ENCODE results near the gene DHRS3.

Gene DHRS3

DNA sequence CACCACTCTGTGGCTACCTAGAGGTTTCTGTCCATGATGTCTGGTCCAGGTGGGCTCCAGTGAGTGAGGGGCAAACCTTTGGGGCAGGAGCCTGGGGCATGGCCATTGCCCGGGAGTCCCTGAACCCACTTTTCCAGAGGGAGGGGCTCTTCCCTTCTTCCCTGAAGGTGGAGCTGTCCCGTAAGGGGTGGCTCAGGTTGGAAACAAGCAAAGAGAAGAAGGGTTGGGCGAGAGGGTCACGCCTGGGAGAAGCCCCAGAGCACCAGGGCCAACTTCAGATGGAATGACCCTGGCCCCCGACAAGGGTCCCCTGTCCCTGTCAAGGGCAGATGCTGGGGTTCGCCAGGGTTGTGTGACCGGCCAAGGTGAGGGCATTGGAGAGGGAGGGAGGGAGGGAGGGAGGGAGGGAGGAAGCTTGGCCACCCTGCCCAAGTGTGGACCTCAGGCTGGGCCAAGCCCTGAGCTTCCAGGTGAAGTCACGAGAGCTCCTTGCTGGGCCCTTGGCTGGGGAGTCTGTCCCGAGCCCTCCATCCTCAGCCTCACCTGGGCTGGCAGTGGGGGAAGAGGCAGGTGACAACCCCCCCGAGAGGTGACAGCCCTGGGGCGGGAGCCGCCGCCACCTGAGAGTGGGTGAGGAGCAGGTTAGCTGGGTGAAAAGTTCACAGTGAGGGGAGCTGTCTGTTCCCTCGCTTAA is 69.6 kb downstream of the DHRS3 start:
- TF ChIP-seq POLR2AphosphoS5 (IDR thresholded peaks at IDR 0.05; ENCODE audit: borderline replicate concordance, low read depth, low read length) (no peak), EZH2 (IDR thresholded peaks at IDR 0.05) (no peak), FOXP2 (optimal IDR thresholded peaks at IDR 0.05; ENCODE audit: control extremely low read depth, extremely low read length, insufficient read depth) (no peak)
- no peak for DNase-seq (ENCODE audit: low read depth, low spot score)
- H3K9ac ChIP-seq (ENCODE audit: insufficient read length): no peak overlapping the region
- H3K36me3 ChIP-seq (ENCODE audit: insufficient read depth, low read length): no peaks in the 10 kb centered on the region
- no peak overlapping the region for H3K27ac ChIP-seq
- H3K4me3 ChIP-seq: no peak overlapping the region
- H3K9me3 ChIP-seq (ENCODE audit: low read depth, low read length): no peaks in the 10 kb centered on the region

DNA sequence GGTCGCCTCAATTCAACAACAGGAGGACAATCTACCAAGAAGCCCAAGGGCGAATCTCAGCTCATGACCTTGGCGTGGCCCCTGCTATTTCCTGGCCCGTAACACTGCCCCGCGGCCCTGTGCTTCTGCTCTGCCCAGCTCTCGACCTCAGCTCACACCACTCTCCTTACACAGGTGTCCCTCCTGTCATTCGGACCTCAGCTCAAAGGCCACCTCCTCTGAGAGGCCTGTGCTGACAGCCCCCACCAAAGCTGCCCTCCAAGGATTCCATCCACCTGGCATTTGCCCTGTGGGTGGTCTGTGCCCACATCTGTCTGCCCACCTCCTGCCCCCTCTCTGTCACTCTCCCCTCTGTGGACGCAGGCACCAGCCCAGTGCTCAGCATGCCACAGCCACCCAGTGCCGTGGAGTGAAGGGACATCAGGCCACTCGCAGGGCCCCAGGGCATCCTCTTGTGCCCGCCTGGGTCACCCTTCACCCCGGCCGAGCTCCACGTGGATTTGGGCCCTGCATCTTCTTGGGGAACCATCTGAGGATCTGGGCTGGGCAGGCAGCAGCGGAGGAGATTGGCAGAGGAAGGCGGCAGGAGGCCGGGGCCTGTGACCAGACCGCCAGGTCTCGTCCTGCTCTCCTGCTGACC is 70.3 kb downstream of the DHRS3 start:
- Histone ChIP-seq H3K4me3 (no peak overlapping the region), H3K27ac (no peak overlapping the region), H3K9me3 (ENCODE audit: low read depth, low read length) (no peaks in the 10 kb centered on the region), H3K36me3 (ENCODE audit: insufficient read depth, low read length) (no peaks in the 10 kb centered on the region), H3K9ac (ENCODE audit: insufficient read length) (no peak overlapping the region)
- TF ChIP-seq POLR2AphosphoS5 (IDR thresholded peaks at IDR 0.05; ENCODE audit: borderline replicate concordance, low read depth, low read length): no peak
- no peak for TF ChIP-seq FOXP2 (optimal IDR thresholded peaks at IDR 0.05; ENCODE audit: control extremely low read depth, extremely low read length, insufficient read depth)
- TF ChIP-seq EZH2 (IDR thresholded peaks at IDR 0.05): no peak
- DNase-seq (ENCODE audit: low read depth, low spot score): no peak

DNA sequence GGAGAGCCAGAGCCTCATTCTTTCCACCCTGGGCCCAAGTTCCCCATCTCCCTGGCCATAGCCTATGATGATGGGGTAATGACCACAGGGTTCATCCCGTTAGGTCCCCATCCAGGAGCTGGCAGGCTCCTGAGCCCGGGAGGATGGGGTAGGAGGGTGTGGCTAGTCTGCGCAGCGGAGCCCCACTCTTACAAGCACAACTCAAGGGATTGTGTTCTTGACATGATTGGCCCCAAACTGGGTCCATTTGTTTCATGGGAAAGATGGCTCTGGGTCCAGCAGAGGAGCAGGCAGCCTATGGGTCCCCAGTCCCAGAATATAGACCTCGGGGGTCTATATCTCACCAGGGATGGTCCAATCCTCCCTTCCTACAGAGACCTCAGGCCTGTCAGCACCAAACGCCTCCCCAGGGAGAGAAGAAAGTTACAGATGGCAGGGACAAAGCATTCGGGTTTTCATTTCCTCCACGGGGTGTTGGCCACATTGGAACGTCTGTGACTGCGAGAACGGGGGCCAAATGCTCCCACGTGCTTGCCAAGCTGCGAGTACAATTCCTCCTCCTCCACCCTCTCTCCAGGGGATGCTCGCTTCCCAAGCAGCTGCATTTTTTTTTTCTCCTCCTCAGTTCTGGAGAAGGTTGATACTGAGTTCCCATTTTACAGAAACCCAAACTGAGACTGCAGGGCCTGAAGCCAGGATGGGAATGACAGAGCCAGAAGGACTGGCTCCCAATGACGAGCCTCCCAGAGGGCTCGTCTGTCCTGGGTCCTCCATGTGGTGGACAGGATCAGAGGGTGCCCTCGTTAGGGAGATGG is 71.0 kb downstream of the DHRS3 start:
- Histone ChIP-seq H3K27ac (no peak overlapping the region), H3K9ac (ENCODE audit: insufficient read length) (no peak overlapping the region), H3K36me3 (ENCODE audit: insufficient read depth, low read length) (no peaks in the 10 kb centered on the region), H3K9me3 (ENCODE audit: low read depth, low read length) (no peaks in the 10 kb centered on the region), H3K4me3 (no peak overlapping the region)
- no peak for DNase-seq (ENCODE audit: low read depth, low spot score)
- TF ChIP-seq POLR2AphosphoS5 (IDR thresholded peaks at IDR 0.05; ENCODE audit: borderline replicate concordance, low read depth, low read length) (no peak), FOXP2 (optimal IDR thresholded peaks at IDR 0.05; ENCODE audit: control extremely low read depth, extremely low read length, insufficient read depth) (no peak), EZH2 (IDR thresholded peaks at IDR 0.05) (no peak)

DNA sequence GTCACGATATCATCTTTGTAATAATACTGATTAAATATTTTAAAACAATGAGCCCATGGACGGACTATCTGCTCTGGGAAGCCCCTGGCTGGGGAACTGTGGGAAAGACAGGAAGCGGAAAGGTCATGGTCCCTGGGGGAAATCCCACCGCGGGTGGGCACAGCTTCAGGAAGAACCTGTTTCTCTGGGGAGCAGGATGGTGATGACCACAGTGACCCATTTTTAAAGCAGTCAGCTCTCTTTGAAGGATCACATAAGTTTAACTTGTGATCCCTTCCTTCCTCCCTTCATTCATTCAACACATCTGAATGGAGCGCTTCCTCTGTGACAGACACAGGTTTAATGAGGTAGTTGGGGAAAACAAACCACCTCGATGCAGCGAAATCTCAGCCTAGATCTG is 73.0 kb downstream of the DHRS3 start:
- Histone ChIP-seq H3K9me3 (ENCODE audit: low read depth, low read length) (no peaks in the 10 kb centered on the region), H3K4me3 (no peak overlapping the region), H3K36me3 (ENCODE audit: insufficient read depth, low read length) (no peaks in the 10 kb centered on the region), H3K27ac (no peak overlapping the region), H3K9ac (ENCODE audit: insufficient read length) (no peak overlapping the region)
- no peak for DNase-seq (ENCODE audit: low read depth, low spot score)
- no peak for TF ChIP-seq POLR2AphosphoS5 (IDR thresholded peaks at IDR 0.05; ENCODE audit: borderline replicate concordance, low read depth, low read length)
- no peak for TF ChIP-seq FOXP2 (optimal IDR thresholded peaks at IDR 0.05; ENCODE audit: control extremely low read depth, extremely low read length, insufficient read depth)
- TF ChIP-seq EZH2 (IDR thresholded peaks at IDR 0.05): no peak

GRCh38 chr1:12544357-12544756 is 73.7 kb downstream of the DHRS3 start:
- no peak overlapping the region for H3K27ac ChIP-seq
- TF ChIP-seq FOXP2 (optimal IDR thresholded peaks at IDR 0.05; ENCODE audit: control extremely low read depth, extremely low read length, insufficient read depth) (no peak), POLR2AphosphoS5 (IDR thresholded peaks at IDR 0.05; ENCODE audit: borderline replicate concordance, low read depth, low read length) (no peak)
- no peak overlapping the region for H3K4me3 ChIP-seq
- no peaks in the 10 kb centered on the region for H3K9me3 ChIP-seq (ENCODE audit: low read depth, low read length)
- no peak overlapping the region for H3K9ac ChIP-seq (ENCODE audit: insufficient read length)
- no peak for DNase-seq (ENCODE audit: low read depth, low spot score)
- no peaks in the 10 kb centered on the region for H3K36me3 ChIP-seq (ENCODE audit: insufficient read depth, low read length)

GRCh38 chr1:12543740-12544154 is 74.3 kb downstream of the DHRS3 start:
- TF ChIP-seq POLR2AphosphoS5 (IDR thresholded peaks at IDR 0.05; ENCODE audit: borderline replicate concordance, low read depth, low read length): no peak
- TF ChIP-seq EZH2 (IDR thresholded peaks at IDR 0.05): no peak
- TF ChIP-seq FOXP2 (optimal IDR thresholded peaks at IDR 0.05; ENCODE audit: control extremely low read depth, extremely low read length, insufficient read depth): no peak
- H3K4me3 ChIP-seq: no peak overlapping the region
- no peaks in the 10 kb centered on the region for H3K9me3 ChIP-seq (ENCODE audit: low read depth, low read length)
- no peaks in the 10 kb centered on the region for H3K36me3 ChIP-seq (ENCODE audit: insufficient read depth, low read length)
- no peak for DNase-seq (ENCODE audit: low read depth, low spot score)
- H3K9ac ChIP-seq (ENCODE audit: insufficient read length): no peak overlapping the region
- H3K27ac ChIP-seq: no peak overlapping the region

DNA sequence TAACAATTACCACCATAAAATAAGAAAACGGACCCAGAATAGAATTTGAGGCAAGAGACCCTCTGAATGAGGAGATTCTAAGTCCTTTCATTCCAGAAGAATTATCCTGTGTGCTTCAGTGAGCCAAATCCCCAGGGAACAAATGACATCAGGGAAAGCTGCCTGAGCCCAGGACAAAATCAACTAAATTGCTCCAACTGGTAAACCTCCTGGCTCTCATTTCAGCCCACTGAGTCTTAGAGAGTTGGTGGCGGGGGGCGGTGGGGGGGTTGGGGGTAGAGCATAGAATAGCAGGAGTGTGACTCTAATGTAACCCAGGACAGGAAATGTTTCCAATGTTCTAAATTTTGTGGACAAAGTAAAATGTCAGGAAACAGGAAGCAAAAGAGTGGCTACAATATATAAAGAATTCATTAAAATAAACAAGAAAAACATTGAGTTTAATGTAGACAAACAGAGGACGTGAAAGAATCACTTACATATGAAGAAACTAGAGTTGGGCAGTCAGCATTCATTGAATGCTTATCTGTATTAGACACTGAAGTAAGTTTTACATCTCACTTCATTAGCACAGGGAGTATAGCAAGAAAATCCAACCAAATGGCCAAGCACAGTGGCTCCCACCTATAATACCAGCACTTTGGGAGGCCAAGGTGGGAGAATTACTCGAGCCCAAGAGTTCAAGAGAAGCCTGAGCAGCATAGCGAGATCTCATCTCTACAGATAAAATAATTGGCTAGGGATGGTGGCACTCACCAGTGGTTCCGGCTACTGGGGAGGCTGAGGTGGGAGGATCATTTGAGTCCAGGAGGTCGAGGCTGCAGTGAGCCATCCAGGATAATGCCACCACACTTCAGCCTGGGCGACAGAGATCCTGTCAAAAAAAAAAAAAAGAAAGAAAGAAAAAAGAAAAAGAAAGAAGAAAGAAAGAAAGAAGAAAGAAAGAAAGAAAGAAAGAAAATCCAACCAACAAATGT is 75.1 kb downstream of the DHRS3 start:
- Histone ChIP-seq H3K4me3 (no peak overlapping the region), H3K9me3 (ENCODE audit: low read depth, low read length) (no peaks in the 10 kb centered on the region), H3K9ac (ENCODE audit: insufficient read length) (no peak overlapping the region), H3K27ac (no peak overlapping the region), H3K36me3 (ENCODE audit: insufficient read depth, low read length) (no peaks in the 10 kb centered on the region)
- TF ChIP-seq EZH2 (IDR thresholded peaks at IDR 0.05) (no peak), POLR2AphosphoS5 (IDR thresholded peaks at IDR 0.05; ENCODE audit: borderline replicate concordance, low read depth, low read length) (no peak), FOXP2 (optimal IDR thresholded peaks at IDR 0.05; ENCODE audit: control extremely low read depth, extremely low read length, insufficient read depth) (no peak)
- no peak for DNase-seq (ENCODE audit: low read depth, low spot score)

Data from SK-N-MC (cell line).